NCI-H2029 (cell line): ENCODE results near the gene TTC24.
"Not testable (repeated sequence)": the region's sequence is repeated elsewhere in the genome, so short reads cannot be mapped to it uniquely, and the experiment has no call there.

Experiments used
- DNase-seq: peaks from one replicate; lab custom pipeline; 2025; lab: John Stamatoyannopoulos, UW

Gene TTC24

GRCh38 chr1:156579472-156579871 is at the start of gene TTC24:
Gene TTC24 (plus strand): TSS chr1:156579723. CDS start chr1:156581365, 1,642 bp downstream.
- DNase-seq = no peak

- no peak for DNase-seq
Measured at GRCh38 chr1:156530006-156530405, 49.5 kb upstream of the TTC24 start.

DNA sequence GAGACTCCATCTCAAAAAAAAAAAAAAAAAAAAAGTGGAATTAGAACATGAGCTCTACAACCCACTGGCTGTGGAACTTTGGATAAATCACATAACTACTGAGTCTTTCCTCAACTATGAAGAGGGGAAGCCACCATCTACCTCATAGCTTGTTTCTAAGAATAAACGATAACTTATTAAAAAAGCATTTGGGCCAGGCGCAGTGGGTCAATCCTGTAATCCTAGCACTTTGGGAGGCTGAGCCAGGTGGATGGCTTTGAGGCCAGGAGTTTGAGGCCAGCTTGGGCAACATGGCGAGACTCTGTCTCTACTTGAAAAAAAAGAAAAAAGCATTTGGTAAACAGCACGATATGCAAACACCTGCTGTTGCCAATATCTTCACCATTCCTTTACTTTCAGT is 47.1 kb upstream of the TTC24 start:
- DNase-seq = no peak

DNA sequence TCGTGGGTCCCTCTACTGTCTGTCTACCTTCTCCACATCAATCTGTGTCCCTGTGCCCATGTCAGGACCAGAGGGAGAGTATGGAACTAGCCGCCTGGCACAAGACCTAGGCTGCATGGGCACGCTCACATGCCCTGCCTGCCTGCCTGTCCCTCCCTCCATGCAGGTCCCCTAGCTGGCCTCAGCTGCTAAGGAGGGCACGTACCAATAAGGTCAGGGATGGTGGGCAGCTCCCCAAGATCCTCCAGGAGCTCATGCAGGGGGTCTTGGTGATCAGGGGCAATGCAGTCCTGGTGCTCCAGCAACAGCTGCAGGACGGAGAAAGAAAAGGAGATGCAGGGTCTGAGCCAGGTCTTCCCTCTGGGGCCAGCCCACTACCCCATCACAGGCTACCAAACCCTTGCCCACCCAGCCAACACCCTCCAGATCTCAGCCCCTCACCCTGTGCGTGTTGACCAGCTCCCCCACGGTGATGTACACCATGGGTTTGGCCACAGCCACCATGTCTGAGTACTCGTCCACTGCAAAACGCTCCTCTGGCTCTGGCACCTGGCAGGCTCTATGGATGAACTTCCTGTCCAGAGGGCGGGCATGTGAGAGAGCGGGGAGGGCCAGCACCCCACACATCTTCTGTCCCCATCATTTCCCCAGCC is 45.8 kb upstream of the TTC24 start:
- DNase-seq = no peak

DNA sequence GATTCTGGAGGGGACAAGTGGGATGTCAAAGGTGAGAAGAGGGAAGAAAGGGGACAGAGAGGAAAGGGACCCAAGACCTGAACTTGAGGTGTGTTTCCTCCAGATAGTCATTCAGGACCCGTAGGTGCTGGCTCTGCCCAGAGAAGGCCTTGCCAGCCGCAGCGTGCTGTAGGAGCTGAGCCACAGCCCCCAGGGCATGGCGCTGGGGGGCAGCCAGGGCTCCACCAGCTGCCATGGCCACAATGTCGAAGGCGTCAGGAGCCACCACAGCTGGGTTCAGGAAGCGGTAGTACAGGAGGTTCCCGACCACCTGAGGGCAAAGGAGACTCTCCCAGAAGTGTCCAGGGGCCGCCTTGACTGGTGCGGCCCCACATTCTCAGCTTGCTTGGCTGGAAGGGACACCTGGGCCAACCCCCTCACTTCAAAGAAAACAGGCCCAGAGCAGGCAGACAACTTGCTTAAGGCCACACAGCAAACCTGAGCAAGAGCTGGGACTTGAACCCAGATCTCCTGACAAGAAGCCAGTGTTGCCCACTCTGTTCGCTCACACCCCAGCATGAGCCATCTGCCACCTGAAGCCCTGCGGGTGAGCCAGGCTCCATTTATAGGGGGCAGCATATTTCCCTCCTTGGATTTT is 45.0 kb upstream of the TTC24 start:
- no peak for DNase-seq

DNA sequence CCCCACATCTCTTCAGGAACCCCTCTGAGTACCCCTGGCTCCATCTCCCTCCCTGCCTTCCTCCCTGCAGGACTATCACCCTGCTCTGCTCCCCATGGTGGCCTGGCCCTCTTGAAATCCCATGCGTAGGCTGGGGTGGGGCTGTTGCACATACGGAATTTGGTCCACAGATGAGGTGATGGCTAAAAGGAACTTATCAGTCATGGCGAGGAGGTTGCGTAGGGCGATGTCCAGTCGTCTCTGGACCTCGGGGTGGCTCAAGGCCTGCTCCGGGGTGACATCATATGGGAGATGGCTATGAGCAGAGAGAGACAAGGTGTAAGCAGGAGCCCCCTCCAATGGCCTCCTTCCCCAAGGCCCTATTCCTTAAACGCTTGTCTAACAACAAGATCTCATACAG is 42.5 kb upstream of the TTC24 start:
- no peak for DNase-seq

GRCh38 chr1:156538711-156539440 is 40.6 kb upstream of the TTC24 start:
- no peak for DNase-seq

DNA sequence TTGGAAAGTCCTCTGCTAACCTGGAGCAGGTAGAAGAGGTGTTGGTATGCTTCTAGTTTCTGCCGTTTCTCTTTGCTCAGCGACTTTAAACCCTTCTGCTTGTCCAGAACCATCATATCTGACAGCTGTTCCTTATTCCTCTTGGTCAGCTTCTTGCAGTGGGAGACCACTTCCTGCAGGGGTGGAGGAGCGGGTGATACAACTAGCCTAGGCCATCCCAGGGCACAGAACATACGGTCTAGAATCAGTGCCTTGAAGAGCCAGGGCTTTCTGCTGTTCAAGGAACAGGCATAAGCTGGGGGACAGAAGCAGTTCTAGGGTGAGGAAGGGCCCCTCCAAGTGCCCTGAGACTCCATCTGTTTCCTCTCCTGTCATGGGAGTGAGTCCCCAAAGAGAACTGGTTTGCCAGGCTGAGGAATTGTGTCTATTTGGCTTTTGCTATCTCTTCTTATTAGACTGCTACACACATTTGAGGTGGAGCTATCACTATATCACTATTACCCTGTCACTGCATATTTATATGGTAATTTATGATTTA is 39.6 kb upstream of the TTC24 start:
- DNase-seq = no peak

- no peak for DNase-seq
Measured at GRCh38 chr1:156540955-156541354, 38.6 kb upstream of the TTC24 start.

DNA sequence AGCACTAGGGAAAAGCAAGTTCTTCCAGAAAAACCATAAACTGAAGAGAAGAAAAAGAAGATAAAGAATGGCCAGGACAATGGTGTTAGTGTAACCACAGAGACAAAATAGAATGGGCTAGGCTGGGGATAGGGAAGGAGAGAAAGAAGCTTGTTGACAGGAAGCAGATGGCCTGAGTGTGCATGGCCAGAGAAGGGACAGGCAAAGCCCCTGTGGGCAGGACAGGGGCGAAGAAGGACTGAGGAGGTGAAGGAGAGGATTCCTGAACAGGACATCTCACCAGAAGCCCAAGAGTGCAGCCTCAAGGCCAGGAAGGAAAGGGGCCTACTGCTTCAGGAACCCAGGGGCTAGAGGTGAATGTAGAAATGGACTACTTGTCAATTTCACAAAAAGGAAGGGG is 36.5 kb upstream of the TTC24 start:
- DNase-seq = no peak

GRCh38 chr1:156544592-156545102 is 34.9 kb upstream of the TTC24 start:
- DNase-seq = no peak

DNA sequence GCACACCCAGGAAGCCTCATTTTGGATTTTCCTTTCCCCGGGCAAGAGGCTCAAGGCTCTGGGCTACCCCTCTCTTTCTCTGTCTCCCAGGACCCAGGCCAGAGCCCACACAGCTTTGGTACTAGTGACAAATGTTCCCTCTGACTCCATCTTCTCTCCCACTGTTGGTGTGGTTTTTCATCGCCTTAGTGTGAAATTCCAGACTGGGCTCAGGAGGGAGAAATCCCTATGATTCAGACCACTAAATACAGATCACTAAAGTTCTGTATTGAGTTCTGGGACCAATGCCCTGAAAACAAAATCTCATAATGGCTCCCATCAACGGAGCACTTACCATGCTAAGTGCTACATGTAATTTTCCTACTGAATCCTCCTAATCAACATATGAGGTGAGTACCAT is 33.3 kb upstream of the TTC24 start:
- no peak for DNase-seq

DNA sequence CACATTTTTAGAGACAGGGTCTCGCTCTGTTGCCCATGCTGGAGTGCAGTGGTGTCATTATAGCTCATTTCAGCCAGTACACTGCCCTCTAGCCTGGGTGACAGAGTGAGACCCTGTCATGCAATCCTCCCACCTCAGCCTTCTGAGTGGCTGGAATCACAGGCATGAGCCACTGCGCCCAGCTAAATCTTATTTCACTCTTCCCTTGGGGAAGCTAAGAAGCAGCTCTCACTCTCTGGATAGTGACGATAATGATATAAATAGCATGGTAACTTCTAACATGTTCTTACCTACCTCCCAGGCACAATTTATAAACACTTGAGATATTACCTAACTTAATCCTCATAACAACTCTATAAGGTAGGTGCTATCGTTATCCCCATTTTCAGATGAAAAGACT is 32.1 kb upstream of the TTC24 start:
- no peak for DNase-seq

DNA sequence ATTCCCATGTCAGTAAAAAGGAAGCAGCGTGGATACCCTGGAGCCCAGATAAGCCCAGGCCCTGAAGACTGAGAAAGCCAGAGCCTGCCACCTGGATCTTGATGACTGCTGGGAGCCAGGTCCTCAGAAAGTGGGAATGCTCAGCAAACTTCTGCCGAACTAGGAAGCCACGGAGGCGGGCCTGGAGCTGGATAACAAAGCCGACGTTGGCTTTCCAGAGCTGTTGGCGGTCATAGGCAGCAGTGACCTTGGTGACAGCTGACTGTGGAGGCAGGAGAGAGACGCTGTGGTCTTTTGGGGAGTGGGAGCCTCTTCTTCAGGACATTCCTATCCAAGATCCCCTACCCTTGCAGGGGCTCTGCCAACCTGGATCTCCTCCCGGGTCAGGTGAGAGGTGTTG is 31.5 kb upstream of the TTC24 start:
- DNase-seq = no peak

DNA sequence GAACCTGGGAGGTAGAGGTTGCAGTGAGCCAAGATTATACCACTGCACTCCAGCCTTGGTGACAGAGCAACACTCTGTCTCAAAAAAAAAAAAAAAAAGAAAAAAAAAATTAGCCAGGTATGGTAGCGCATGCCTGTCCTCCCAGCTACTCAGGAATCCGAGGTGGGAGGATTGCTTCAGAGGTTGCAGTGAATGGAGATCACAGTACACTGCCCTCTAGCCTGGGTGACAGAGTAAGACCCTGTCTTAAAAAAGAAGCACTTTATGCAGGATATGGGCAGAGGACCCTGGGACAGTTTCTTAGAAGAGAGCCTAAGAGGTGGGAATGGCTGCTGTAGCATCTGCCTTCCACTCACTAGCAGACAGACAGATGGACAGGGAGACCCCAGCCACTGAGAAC is 30.1 kb upstream of the TTC24 start:
- DNase-seq = no peak

DNA sequence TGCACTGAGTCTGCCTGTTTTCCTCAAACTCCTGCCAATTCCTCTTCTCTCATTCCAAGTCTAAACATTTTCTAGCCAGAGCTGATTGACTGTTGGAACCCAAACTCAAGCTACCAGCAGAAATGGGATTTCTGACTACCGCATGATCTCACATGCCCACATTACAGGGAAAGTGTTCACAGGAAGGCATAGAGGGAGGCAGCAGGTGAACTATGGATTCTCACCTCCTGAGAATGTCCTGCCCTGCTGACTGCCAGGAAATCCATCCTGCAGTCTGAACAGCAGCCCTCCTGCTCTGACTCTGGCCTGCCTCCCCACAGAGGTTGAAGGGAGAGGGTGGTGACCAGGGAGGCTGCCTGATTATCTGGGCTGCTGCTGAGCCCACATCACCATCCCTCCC is 29.7 kb upstream of the TTC24 start:
- DNase-seq = no peak

DNA sequence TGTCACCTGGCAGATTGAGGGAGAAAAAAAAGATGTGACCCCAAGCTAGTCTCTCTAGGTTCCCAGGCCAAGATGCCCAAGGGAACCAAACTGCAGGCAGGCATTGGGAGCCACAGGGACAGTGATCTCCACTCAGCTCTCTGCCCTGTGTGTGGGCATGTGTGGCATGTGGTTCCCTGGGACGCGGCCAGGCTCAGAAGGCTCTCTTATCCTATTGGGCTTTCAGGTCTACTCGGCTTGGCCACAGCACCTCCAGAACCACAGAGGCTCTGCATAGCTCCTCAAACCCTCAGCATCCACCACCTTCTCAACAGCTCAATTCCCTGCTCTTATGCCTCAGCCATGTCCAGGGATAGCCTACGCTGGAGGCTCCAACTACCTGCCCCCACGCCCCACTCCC is 29.2 kb upstream of the TTC24 start:
- DNase-seq = no peak

DNA sequence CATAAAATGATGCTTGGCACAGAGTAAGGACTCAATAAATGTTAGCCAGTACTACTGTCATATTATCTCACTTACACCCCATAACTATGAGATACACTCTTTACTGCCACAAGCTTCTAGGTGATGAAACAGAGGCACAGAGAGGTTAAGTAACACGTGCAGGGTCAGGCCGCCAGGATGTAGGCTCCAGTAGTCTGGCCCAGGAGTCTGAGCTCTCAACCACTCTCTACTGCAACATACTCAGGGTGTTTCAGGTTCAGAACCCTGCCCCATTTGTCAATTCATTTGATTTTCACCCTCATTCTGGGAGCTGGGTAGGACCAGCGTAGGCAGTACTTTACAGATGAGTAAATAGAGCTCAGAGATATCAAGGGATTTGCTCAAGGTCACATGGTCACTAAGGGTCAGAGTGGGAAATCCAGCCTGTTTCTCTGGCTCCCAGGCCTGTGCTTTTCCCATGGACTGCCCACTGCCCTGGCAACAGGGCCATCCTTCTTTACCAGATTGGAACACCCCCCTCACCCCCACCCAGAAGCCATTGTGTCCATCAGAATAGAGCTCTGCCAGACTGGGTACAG is 28.4 kb upstream of the TTC24 start:
- DNase-seq = no peak

- no peak for DNase-seq
Measured at GRCh38 chr1:156551869-156552268, 27.7 kb upstream of the TTC24 start.

DNA sequence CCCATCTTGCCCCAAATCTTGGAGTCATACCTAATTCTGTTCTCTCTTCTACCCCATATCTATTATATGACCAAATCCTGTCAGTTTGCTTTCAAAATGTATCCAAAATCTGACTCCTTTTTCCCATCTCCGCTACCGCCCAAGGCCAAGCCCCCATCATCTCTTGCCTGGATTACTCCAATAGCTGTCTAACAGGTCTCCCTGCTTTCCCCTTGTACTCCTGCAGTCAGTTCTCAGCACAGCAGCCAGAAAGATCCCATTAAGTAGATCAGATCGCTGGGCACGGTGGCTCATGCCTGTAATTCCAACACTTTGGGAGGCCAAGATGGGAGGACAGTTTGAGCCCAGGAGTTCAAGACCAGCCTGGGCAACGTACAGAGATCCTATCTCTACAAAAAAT is 27.0 kb upstream of the TTC24 start:
- no peak for DNase-seq

DNA sequence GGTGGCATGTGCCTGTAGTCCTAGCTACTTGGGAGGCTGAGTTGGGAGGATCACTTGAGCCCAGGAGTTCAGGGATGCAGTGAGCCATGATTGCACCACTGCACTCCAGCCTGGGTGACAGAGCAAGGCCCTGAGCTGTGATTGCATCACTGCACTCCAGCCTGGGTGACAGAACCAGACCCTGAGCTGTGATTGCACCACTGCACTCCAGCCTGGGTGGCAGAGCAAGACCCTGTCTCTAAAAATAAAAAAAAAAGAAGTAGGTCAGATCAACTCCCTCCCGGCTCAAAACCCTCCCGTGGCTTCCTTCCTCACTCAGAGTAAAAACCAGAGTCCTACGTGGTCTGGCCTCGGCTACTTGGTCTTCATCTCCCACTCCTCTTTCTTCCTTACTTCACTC is 26.6 kb upstream of the TTC24 start:
- not testable (repeated sequence) for DNase-seq

DNA sequence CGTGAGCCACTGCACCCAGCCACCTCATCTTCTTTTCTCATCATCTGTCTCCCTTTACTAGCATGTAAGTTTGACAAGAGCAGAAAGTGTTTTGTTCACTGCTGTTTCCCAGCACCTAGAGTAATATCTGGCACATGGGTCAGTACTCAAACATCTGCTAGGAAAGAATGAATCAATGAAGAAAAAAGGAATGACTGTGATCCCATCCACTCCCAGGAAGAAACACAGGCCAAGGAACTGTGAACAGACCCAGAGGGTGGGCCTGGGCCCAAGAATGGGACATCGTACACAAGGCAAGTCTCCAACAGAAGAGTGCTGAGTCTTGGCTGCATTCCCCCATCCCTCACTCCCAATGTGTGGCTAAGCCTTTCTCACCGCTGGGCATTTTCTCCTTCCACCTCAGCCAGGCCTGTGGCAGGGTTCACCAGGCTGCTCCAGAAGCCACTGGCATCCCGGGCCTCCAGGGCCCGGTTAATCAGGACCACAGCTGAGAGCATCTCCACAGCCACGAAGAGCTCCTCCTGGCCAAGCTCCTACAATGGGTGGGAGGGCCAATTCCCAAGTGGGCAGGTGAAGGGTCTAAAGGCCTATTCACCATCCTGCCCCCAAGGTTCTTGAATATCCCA is 25.6 kb upstream of the TTC24 start:
- no peak for DNase-seq
